BE2C (cell line): ENCODE results near the gene PATZ1. TPM values are rescaled to one million over a fixed set of nuclear protein-coding genes. Genes with fewer than 3 reads are reported as not detected.
A peak's percentile ranks its signal among the peaks of the same experiment; 100 is the strongest.
"Not testable (repeated sequence)": the region's sequence is repeated elsewhere in the genome, so short reads cannot be mapped to it uniquely, and the experiment has no call there.

ENCODE experiments used
- DNase-seq: peaks from one replicate; pipeline ENCODE4 v3.0.0-alpha.2; 2020
- H3K27me3 ChIP-seq: fragments of 250-450 bp; sonication (Bioruptor Pico); 2 replicates; pipeline ENCODE4 v1.5.1; 2020; ENCODE audit warnings: mild to moderate bottlenecking
- H3K36me3 ChIP-seq: fragments of 250-450 bp; sonication (Bioruptor Pico); 2 replicates; pipeline ENCODE4 v1.5.1; 2020; ENCODE audit warnings: mild to moderate bottlenecking
- H3K4me1 ChIP-seq: fragments of 250-450 bp; sonication (Bioruptor Pico); 2 replicates; pipeline ENCODE4 v1.5.1; 2020
- H3K4me3 ChIP-seq: 2 replicates; pipeline ENCODE4 v1.5.1; 2011; ENCODE audit warnings: low read depth, low read length
- H3K9me3 ChIP-seq: fragments of 250-450 bp; sonication (Bioruptor Pico); 2 replicates; pipeline ENCODE4 v1.5.1; 2020
- CTCF ChIP-seq: IDR thresholded peaks from 2 replicates; pipeline ENCODE4 v1.5.1; 2012; ENCODE audit warnings: mild to moderate bottlenecking, low read depth, low read length
- polyA plus RNA-seq: library from polyadenylated mRNA; unstranded; fragments of >200 nt; gene quantifications from one replicate; pipeline ENCODE4 v1.2.1, GENCODE V29; 2012; ENCODE audit warnings: low read depth, missing spikeins; ENCODE audit not compliant: insufficient read length, insufficient read depth

Gene PATZ1
- 79.1 TPM for polyA plus RNA-seq

- Histone ChIP-seq H3K4me1 (peaks cover 22% of the 10 kb centered on the region), H3K9me3 (no peaks in the 10 kb centered on the region), H3K4me3 (peak within 1 kb of the TSS; percentile 85), H3K27me3 (no peaks in the 10 kb centered on the region), H3K36me3 (peaks cover 36% of the 10 kb centered on the region)
- DNase-seq: peak; percentile 86
- TF ChIP-seq CTCF: no peak
Measured at GRCh38 chr22:31346255-31346732, at the start of gene PATZ1. Gene PATZ1, minus strand, starts transcription at chr22:31346346. Its CDS starts 744 bp downstream, at chr22:31345602.

- H3K4me1 ChIP-seq: peaks cover 2% of the 10 kb centered on the region; the same call in 1 of the 2 replicates
- H3K36me3 ChIP-seq: no peaks in the 10 kb centered on the region
- no peak for TF ChIP-seq CTCF
- no peaks in the 10 kb centered on the region for H3K9me3 ChIP-seq
- no peak overlapping the region for H3K4me3 ChIP-seq
- H3K27me3 ChIP-seq: no peaks in the 10 kb centered on the region
- DNase-seq: no peak
Measured at GRCh38 chr22:31394326-31394725, 48.2 kb upstream of the PATZ1 start.

GRCh38 chr22:31393893-31394292 is 47.7 kb upstream of the PATZ1 start:
- Histone ChIP-seq H3K4me3 (no peak overlapping the region), H3K27me3 (no peaks in the 10 kb centered on the region), H3K4me1 (peaks cover 2% of the 10 kb centered on the region; the same call in 1 of the 2 replicates), H3K9me3 (no peaks in the 10 kb centered on the region), H3K36me3 (no peaks in the 10 kb centered on the region)
- no peak for DNase-seq
- no peak for TF ChIP-seq CTCF

- not testable (repeated sequence) for H3K36me3 ChIP-seq, H3K27me3 ChIP-seq, H3K4me1 ChIP-seq, H3K9me3 ChIP-seq, H3K4me3 ChIP-seq, DNase-seq
Measured at GRCh38 chr22:31378651-31379050, 32.5 kb upstream of the PATZ1 start.

GRCh38 chr22:31378123-31378522 is 32.0 kb upstream of the PATZ1 start:
- Histone ChIP-seq H3K9me3 (no peaks in the 10 kb centered on the region), H3K4me1 (no peaks in the 10 kb centered on the region), H3K36me3 (no peaks in the 10 kb centered on the region), H3K4me3 (no peak overlapping the region), H3K27me3 (no peaks in the 10 kb centered on the region)
- TF ChIP-seq CTCF: no peak
- DNase-seq: no peak

- Histone ChIP-seq H3K4me3 (no peak overlapping the region), H3K4me1 (no peaks in the 10 kb centered on the region), H3K27me3 (no peaks in the 10 kb centered on the region), H3K9me3 (no peaks in the 10 kb centered on the region), H3K36me3 (no peaks in the 10 kb centered on the region)
- no peak for TF ChIP-seq CTCF
- DNase-seq: no peak
Measured at GRCh38 chr22:31377612-31378011, 31.5 kb upstream of the PATZ1 start.

- no peaks in the 10 kb centered on the region for H3K36me3 ChIP-seq
- DNase-seq: no peak
- no peaks in the 10 kb centered on the region for H3K9me3 ChIP-seq
- no peaks in the 10 kb centered on the region for H3K4me1 ChIP-seq
- H3K27me3 ChIP-seq: no peaks in the 10 kb centered on the region
- TF ChIP-seq CTCF: no peak
- no peak overlapping the region for H3K4me3 ChIP-seq
Measured at GRCh38 chr22:31367426-31367825, 21.3 kb upstream of the PATZ1 start.
